ENCODE results near the gene FEN1. TPM values are rescaled to one million over a fixed set of nuclear protein-coding genes. Genes with fewer than 3 reads are reported as not detected.
A peak's percentile ranks its signal among the peaks of the same experiment; 100 is the strongest.

The FEN1 gene
- total and polyA plus RNA-seq, 2 of the 13 experiments (the other 11 are each of a cell fraction or from before 2014, with no cell fraction given): 12.4 to 102 TPM

- TF ChIP-seq HOXD1 (CRISPR knock-in tag; IDR thresholded peaks at IDR 0.05): peak; percentile 73; the same call in 1 of the 2 replicates
- TF ChIP-seq NPAS2 (CRISPR knock-in tag; IDR thresholded peaks at IDR 0.05; ENCODE audit: borderline replicate concordance): no peak
- TF ChIP-seq IKZF5 (CRISPR knock-in tag; IDR thresholded peaks at IDR 0.05): peak; percentile 92
- no peak; the same call in 1 of the 2 replicates for TF ChIP-seq JUNB (CRISPR knock-in tag; IDR thresholded peaks at IDR 0.05; ENCODE audit: borderline replicate concordance)
- TF ChIP-seq ELF3 (CRISPR knock-in tag; IDR thresholded peaks at IDR 0.05): peak; percentile 75
- peak; percentile 15; the same call in 1 of the 2 replicates for TF ChIP-seq SP5 (CRISPR knock-in tag; IDR thresholded peaks at IDR 0.05; ENCODE audit: borderline replicate concordance, low read depth)
- TF ChIP-seq ZNF547 (CRISPR knock-in tag; IDR thresholded peaks at IDR 0.05): peak; percentile 83
- TF ChIP-seq ZNF563 (CRISPR knock-in tag; IDR thresholded peaks at IDR 0.05): peak; percentile 78
- TF ChIP-seq, protein P1, sequence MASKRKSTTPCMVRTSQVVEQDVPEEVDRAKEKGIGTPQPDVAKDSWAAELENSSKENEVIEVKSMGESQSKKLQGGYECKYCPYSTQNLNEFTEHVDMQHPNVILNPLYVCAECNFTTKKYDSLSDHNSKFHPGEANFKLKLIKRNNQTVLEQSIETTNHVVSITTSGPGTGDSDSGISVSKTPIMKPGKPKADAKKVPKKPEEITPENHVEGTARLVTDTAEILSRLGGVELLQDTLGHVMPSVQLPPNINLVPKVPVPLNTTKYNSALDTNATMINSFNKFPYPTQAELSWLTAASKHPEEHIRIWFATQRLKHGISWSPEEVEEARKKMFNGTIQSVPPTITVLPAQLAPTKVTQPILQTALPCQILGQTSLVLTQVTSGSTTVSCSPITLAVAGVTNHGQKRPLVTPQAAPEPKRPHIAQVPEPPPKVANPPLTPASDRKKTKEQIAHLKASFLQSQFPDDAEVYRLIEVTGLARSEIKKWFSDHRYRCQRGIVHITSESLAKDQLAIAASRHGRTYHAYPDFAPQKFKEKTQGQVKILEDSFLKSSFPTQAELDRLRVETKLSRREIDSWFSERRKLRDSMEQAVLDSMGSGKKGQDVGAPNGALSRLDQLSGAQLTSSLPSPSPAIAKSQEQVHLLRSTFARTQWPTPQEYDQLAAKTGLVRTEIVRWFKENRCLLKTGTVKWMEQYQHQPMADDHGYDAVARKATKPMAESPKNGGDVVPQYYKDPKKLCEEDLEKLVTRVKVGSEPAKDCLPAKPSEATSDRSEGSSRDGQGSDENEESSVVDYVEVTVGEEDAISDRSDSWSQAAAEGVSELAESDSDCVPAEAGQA (IDR thresholded peaks at IDR 0.05; ENCODE audit: low read depth): peak; percentile 82
- TF ChIP-seq, protein P1 (CRISPR knock-in tag; IDR thresholded peaks at IDR 0.05; ENCODE audit: borderline replicate concordance): no peak
- no peak for TF ChIP-seq ZNF382 (CRISPR knock-in tag; IDR thresholded peaks at IDR 0.05; ENCODE audit: borderline replicate concordance)
- TF ChIP-seq, protein P2, sequence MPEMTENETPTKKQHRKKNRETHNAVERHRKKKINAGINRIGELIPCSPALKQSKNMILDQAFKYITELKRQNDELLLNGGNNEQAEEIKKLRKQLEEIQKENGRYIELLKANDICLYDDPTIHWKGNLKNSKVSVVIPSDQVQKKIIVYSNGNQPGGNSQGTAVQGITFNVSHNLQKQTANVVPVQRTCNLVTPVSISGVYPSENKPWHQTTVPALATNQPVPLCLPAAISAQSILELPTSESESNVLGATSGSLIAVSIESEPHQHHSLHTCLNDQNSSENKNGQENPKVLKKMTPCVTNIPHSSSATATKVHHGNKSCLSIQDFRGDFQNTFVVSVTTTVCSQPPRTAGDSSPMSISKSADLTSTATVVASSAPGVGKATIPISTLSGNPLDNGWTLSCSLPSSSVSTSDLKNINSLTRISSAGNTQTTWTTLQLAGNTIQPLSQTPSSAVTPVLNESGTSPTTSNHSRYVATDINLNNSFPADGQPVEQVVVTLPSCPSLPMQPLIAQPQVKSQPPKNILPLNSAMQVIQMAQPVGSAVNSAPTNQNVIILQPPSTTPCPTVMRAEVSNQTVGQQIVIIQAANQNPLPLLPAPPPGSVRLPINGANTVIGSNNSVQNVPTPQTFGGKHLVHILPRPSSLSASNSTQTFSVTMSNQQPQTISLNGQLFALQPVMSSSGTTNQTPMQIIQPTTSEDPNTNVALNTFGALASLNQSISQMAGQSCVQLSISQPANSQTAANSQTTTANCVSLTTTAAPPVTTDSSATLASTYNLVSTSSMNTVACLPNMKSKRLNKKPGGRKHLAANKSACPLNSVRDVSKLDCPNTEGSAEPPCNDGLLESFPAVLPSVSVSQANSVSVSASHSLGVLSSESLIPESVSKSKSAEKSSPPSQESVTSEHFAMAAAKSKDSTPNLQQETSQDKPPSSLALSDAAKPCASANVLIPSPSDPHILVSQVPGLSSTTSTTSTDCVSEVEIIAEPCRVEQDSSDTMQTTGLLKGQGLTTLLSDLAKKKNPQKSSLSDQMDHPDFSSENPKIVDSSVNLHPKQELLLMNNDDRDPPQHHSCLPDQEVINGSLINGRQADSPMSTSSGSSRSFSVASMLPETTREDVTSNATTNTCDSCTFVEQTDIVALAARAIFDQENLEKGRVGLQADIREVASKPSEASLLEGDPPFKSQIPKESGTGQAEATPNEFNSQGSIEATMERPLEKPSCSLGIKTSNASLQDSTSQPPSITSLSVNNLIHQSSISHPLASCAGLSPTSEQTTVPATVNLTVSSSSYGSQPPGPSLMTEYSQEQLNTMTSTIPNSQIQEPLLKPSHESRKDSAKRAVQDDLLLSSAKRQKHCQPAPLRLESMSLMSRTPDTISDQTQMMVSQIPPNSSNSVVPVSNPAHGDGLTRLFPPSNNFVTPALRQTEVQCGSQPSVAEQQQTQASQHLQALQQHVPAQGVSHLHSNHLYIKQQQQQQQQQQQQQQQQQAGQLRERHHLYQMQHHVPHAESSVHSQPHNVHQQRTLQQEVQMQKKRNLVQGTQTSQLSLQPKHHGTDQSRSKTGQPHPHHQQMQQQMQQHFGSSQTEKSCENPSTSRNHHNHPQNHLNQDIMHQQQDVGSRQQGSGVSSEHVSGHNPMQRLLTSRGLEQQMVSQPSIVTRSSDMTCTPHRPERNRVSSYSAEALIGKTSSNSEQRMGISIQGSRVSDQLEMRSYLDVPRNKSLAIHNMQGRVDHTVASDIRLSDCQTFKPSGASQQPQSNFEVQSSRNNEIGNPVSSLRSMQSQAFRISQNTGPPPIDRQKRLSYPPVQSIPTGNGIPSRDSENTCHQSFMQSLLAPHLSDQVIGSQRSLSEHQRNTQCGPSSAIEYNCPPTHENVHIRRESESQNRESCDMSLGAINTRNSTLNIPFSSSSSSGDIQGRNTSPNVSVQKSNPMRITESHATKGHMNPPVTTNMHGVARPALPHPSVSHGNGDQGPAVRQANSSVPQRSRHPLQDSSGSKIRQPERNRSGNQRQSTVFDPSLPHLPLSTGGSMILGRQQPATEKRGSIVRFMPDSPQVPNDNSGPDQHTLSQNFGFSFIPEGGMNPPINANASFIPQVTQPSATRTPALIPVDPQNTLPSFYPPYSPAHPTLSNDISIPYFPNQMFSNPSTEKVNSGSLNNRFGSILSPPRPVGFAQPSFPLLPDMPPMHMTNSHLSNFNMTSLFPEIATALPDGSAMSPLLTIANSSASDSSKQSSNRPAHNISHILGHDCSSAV (CRISPR knock-in tag; IDR thresholded peaks at IDR 0.05; ENCODE audit: borderline replicate concordance): no peak
- TF ChIP-seq KDM2A (CRISPR knock-in tag; IDR thresholded peaks at IDR 0.05; ENCODE audit: borderline replicate concordance, low read depth): peak; percentile 95
- peak; percentile 48; the same call in 1 of the 2 replicates for TF ChIP-seq ZNF510 (CRISPR knock-in tag; IDR thresholded peaks at IDR 0.05; ENCODE audit: low read depth)
Observed at GRCh38 chr11:61816736-61817455, 24.2 kb downstream of the FEN1 start, which contains the start of gene FADS1 (continued).
